ENCODE measurements around the gene ALG13. TPM values are rescaled to one million over a fixed set of nuclear protein-coding genes. Genes with fewer than 3 reads are reported as not detected.
"Not testable (repeated sequence)": the region's sequence is repeated elsewhere in the genome, so short reads cannot be mapped to it uniquely, and the experiment has no call there.

The ALG13 gene
- total and polyA plus RNA-seq, 10 of the 15 experiments (the other 5 are each of a cell fraction or from before 2014, with no cell fraction given), result 30.5 to 119 (median 51.1) TPM

DNA sequence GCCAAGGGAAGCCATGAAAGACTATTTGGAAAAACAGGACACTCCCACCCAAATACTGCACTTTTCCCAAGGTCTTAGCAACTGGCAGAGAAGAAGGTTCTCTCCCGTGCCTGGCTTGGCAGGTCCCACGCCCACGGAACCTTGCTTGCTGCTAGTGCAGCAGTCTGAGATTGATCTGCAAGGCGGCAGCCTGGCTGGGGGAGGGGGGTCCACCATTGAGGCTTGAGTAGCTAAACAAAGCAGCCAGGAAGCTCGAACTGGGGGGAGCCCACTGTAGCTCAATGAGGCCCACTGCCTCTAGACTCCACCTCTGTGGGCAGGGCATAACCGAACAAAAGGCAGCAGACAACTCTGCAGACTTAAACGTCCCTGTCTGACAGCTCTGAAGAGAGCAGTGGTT is 103.7 kb downstream of the ALG13 start (continued):
- TF ChIP-seq, protein P1, sequence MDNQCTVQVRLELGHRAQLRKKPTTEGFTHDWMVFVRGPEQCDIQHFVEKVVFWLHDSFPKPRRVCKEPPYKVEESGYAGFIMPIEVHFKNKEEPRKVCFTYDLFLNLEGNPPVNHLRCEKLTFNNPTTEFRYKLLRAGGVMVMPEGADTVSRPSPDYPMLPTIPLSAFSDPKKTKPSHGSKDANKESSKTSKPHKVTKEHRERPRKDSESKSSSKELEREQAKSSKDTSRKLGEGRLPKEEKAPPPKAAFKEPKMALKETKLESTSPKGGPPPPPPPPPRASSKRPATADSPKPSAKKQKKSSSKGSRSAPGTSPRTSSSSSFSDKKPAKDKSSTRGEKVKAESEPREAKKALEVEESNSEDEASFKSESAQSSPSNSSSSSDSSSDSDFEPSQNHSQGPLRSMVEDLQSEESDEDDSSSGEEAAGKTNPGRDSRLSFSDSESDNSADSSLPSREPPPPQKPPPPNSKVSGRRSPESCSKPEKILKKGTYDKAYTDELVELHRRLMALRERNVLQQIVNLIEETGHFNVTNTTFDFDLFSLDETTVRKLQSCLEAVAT (IDR thresholded peaks at IDR 0.05), result no peak
- no peak for TF ChIP-seq FOXM1 (IDR thresholded peaks at IDR 0.05; ENCODE audit: low read depth, low read length)

DNA sequence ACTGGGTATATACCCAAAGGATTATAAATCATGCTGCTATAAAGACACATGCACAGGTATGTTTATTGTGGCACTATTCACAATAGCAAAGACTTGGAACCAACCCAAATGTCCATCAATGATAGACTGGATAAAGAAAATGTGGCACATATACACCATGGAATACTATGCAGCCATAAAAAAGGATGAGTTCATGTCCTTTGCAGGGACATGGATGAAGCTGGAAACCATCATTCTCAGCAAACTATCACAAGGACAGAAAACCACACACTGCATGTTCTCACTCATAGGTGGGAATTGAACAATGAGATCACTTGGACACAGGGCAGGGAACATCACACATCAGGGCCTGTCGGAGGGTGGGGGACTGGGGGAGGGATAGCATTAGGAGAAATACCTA is 109.1 kb downstream of the ALG13 start:
- in situ Hi-C loops (cut with MboI); RAD21 ChIA-PET (ENCODE audit: unreplicated experiment); POLR2A ChIA-PET; SMC1A ChIA-PET (ENCODE audit: uncharacterized antibody, unreplicated experiment); ATAC-seq; H3K27ac ChIP-seq (ENCODE audit: control insufficient read depth, insufficient read depth); H3K9ac ChIP-seq (ENCODE audit: control insufficient read depth, insufficient read depth, low read length); H2AFZ ChIP-seq (ENCODE audit: control insufficient read depth, low read depth, low read length); H3K79me2 ChIP-seq (ENCODE audit: control insufficient read depth, insufficient read depth, low read length); intact Hi-C loops (cut with micrococcal nuclease; ENCODE audit: unreplicated experiment); CTCF ChIA-PET; H3K4me1 ChIP-seq (ENCODE audit: control insufficient read depth, insufficient read depth, low read length); FAIRE-seq; H3K4me3 ChIP-seq; H3K36me3 ChIP-seq (ENCODE audit: control insufficient read depth in 2 of 2, insufficient read depth in 2 of 2, low read length in 1 of 2); H3K4me2 ChIP-seq (ENCODE audit: control insufficient read depth, insufficient read depth); H3K27me3 ChIP-seq (replicated peaks in 1 of 2; ENCODE audit: control insufficient read depth in 2 of 2, insufficient read depth in 2 of 2, low read length in 1 of 2); DNase-seq (ENCODE audit: low read depth, low spot score); H4K20me1 ChIP-seq (ENCODE audit: control insufficient read depth, insufficient read depth); BruUV-seq (replicated peaks); H3K9me3 ChIP-seq (replicated peaks; ENCODE audit: control insufficient read depth, insufficient read depth, low read length): not testable (repeated sequence)
- 67% methylated on average over 1 of the region's 1 CpG for WGBS (ENCODE audit: insufficient coverage, insufficient replicate concordance, low lambda C conversion rate, missing lambda C conversion rate)

Small RNAs within 50 kb of the gene (small RNA-seq; reads per million reads assigned to genes)
- not detected for gene RNA5SP512

Other genes with a start within 250 kb of the ALG13 start
- not detected in 2 replicates for gene SERTM2, start 169.5 kb upstream of the ALG13 start, total RNA-seq (2014; rRNA removed)
- gene SERTM2, start 169.5 kb upstream of the ALG13 start, total RNA-seq (2014; rRNA removed; fragmentation: Illumina TruSeq; extraction: Trizol), result not detected in 2 replicates
- not detected in 2 replicates for gene SERTM2, start 169.5 kb upstream of the ALG13 start, total RNA-seq (2021)
- not detected in 2 replicates for gene SERTM2, start 169.5 kb upstream of the ALG13 start, polyA plus RNA-seq (2011; rRNA removed)
- gene SERTM2, start 169.5 kb upstream of the ALG13 start, polyA plus RNA-seq (2014; fragmentation: Illumina TruSeq; extraction: Trizol), result not detected in 2 replicates
- not detected for gene SERTM2, start 169.5 kb upstream of the ALG13 start, polyA plus RNA-seq (2014; fragmentation: Nextera tagmentation; extraction: Ambion mirVana)
- not detected in 2 replicates for gene SERTM2, start 169.5 kb upstream of the ALG13 start, polyA plus RNA-seq (2014; rRNA removed)
- gene SERTM2, start 169.5 kb upstream of the ALG13 start, polyA plus RNA-seq (2016; fragmentation: Nextera tagmentation; extraction: Ambion mirVana), result not detected
- gene TRPC5OS, start 195.0 kb downstream of the ALG13 start, total RNA-seq (2014; rRNA removed), result 0.05 and 0.40 TPM in 2 replicates
- 0.05 TPM in 1 of 2 replicates, not detected in the other for gene TRPC5OS, start 195.0 kb downstream of the ALG13 start, total RNA-seq (2014; rRNA removed; fragmentation: Illumina TruSeq; extraction: Trizol)
- not detected in 2 replicates for gene TRPC5OS, start 195.0 kb downstream of the ALG13 start, total RNA-seq (2021)
- 0.04 and 0.12 TPM in 2 replicates for gene TRPC5OS, start 195.0 kb downstream of the ALG13 start, polyA plus RNA-seq (2011; rRNA removed)
- 0.06 TPM in 1 of 2 replicates, not detected in the other for gene TRPC5OS, start 195.0 kb downstream of the ALG13 start, polyA plus RNA-seq (2014; fragmentation: Illumina TruSeq; extraction: Trizol)
- gene TRPC5OS, start 195.0 kb downstream of the ALG13 start, polyA plus RNA-seq (2014; fragmentation: Nextera tagmentation; extraction: Ambion mirVana), result under 1 TPM in 1 of 2 experiments, not detected in 1; 0.07 TPM
- gene TRPC5OS, start 195.0 kb downstream of the ALG13 start, polyA plus RNA-seq (2014; rRNA removed), result 0.08 TPM in 1 of 2 replicates, not detected in the other
- gene TRPC5OS, start 195.0 kb downstream of the ALG13 start, polyA plus RNA-seq (2016; fragmentation: Nextera tagmentation; extraction: Ambion mirVana), result under 1 TPM in 1 of 2 experiments, not detected in 1; 0.13 TPM